GM12891 (cell line): ENCODE results near the gene DIP2C.

Source experiments
- PAX5 ChIP-seq: IDR thresholded peaks from 2 replicates; pipeline ENCODE4 v1.6.1; 2011; ENCODE audit warnings: low read length, moderate library complexity, mild to moderate bottlenecking; ENCODE audit not compliant: insufficient read depth, severe bottlenecking
- POLR2A ChIP-seq: IDR thresholded peaks from 2 replicates; pipeline ENCODE4 v1.6.1; 2011; ENCODE audit warnings: low read depth, low read length, control low read depth
- POLR2AphosphoS5 ChIP-seq: IDR thresholded peaks from 2 replicates; pipeline ENCODE4 v1.6.1; 2011; ENCODE audit warnings: low read depth, low read length, control low read depth
- SPI1 ChIP-seq: IDR thresholded peaks from 2 replicates; pipeline ENCODE4 v1.6.1; 2011; ENCODE audit warnings: low read depth, low read length, control low read depth
- TAF1 ChIP-seq: IDR thresholded peaks from 2 replicates; pipeline ENCODE4 v1.6.1; 2011; ENCODE audit warnings: low read depth, low read length, control low read depth

- no peak for TF ChIP-seq POLR2A
- no peak for TF ChIP-seq TAF1
- TF ChIP-seq POLR2AphosphoS5, result no peak
- no peak for TF ChIP-seq SPI1
- TF ChIP-seq PAX5, result no peak
These were observed at the start of gene DIP2C for GRCh38 chr10:689452-690371.
